Adrenal gland (tissue), 12 donors: ENCODE results near the gene MSANTD2. TPM values are rescaled to one million over a fixed set of nuclear protein-coding genes. Genes with fewer than 3 reads are reported as not detected.

Experiments
- DNase-seq, 7 donors: peaks; one replicate each; pipeline ENCODE4 v3.0.0-alpha.2; 2019 to 2020
- H3K27ac ChIP-seq, 5 donors: fragments of 200-600 bp; sonication (generic) in 4 of 5; 1 replicate in 3 of 5; 2 replicates in 2 of 5; pipeline versions ENCODE4 v1.5.1 to v1.8.0; 2016 to 2020; ENCODE audit warnings: mild to moderate bottlenecking in 1 of 5
- H3K27me3 ChIP-seq: fragments of 200-600 bp; 2 replicates; pipeline ENCODE4 v1.8.0; 2021
- H3K36me3 ChIP-seq, 2 donors: fragments of 200-600 bp; replicated peaks in 1 of 2; 1 replicate in 1 of 2; 2 replicates in 1 of 2; pipeline versions ENCODE4 v1.5.1 to v1.8.0; 2018 to 2022
- H3K4me1 ChIP-seq, 2 donors: fragments of 200-600 bp; replicated peaks in 1 of 2; 1 replicate in 1 of 2; 2 replicates in 1 of 2; pipeline versions ENCODE4 v1.5.1 to v1.8.0; 2018 to 2021
- H3K4me3 ChIP-seq, 4 donors: fragments of 200-600 bp; sonication (generic) in 3 of 4; one replicate each; pipeline ENCODE4 v1.5.1; 2016 to 2018
- H3K9me3 ChIP-seq, 3 donors: fragments of 200-600 bp; sonication (generic) in 1 of 3; replicated peaks in 1 of 3; 1 replicate in 2 of 3; 2 replicates in 1 of 3; pipeline versions ENCODE4 v1.5.1 to v1.8.0; 2016 to 2021
- CTCF ChIP-seq, 6 experiments: fragments of 450-650 bp in 4 of 6; fragments of 200-600 bp in 2 of 6; sonication (generic) in 1 of 6; IDR thresholded peaks; 1 replicate in 5 of 6; 2 replicates in 1 of 6; pipeline versions ENCODE4 v1.5.1 to v1.8.0; 2016 to 2021; ENCODE audit warnings: antibody characterized with exemption in 6 of 6, mild to moderate bottlenecking in 2 of 6, moderate library complexity in 1 of 6
- POLR2A ChIP-seq, 2 donors: fragments of 450-650 bp; IDR thresholded peaks; one replicate each; pipeline ENCODE4 v1.6.1; 2017; ENCODE audit warnings: antibody characterized with exemption in 2 of 2, mild to moderate bottlenecking in 2 of 2, moderate library complexity in 1 of 2
- WGBS, 4 donors: extraction: QIAGEN DNeasy Blood & Tissue Kit in 2 of 4; methylation state at CpG; one replicate each; pipeline versions ENCODE4 v1.1.5 to v1.1.7; 2013 to 2017; 5-methylcytosine and 5-hydroxymethylcytosine counted together
- intact Hi-C, 2 donors: fragments of 100-400 bp; cut with DNase I; formaldehyde crosslinking; loops; one replicate each; pipeline versions ENCODE4 v1.14.1 to v1.15.0; 2022 to 2023
- polyA plus RNA-seq, 3 donors: library from polyadenylated mRNA; stranded (reverse); fragments of 200-250 nt in 2 of 3; fragments of 350-450 nt in 1 of 3; fragmentation: Illumina TruSeq in 1 of 3; extraction: RNeasy Lipid Tissue Mini Kit (QIAGEN cat#74804) in 1 of 3; gene quantifications; one replicate each; pipeline ENCODE4 v1.2.3, GENCODE V29; 2013 to 2014
- total RNA-seq, 9 donors: library from RNA; depleted of rRNA in 4 of 9; stranded (reverse); fragments of >200 nt in 4 of 9; fragments of 120-200 nt in 1 of 9; fragmentation: NEBNext Ultra II Directional in 1 of 9; extraction: Animal tissue kit (Norgen Biotek cat#: 25700) in 1 of 9; gene quantifications; one replicate each; pipeline versions ENCODE4 v1.1.0 to v1.2.4, GENCODE V29; 2013 to 2023
- donor health status: healthy with polysubstance abuse.
- donor health status: Bipolar disorder and iron deficiency.
- donor health status: DM: yes; HTN: yes; CAD: no.
- donor health status: DM: no; HTN: no; CAD: no.
- donor health status: DM: no; HTN: no; CAD: no.
- donor health status: DM: yes; HTN: yes; CAD: no.

The MSANTD2 gene
- total and polyA plus RNA-seq, 12 donors = 4.4 to 16.8 (median 9.7) TPM

GRCh38 chr11:124823512-124824376 lies 23.5 kb upstream of the MSANTD2 start:
- Histone ChIP-seq H3K27me3 (peaks cover 9% of the 10 kb centered on the region), H3K4me1 (no peaks in the 10 kb centered on the region), H3K36me3 (no peaks in the 10 kb centered on the region), H3K27ac (no peak overlapping the region), H3K9me3 (no peaks in the 10 kb centered on the region), H3K4me3 (no peak overlapping the region)
- intact Hi-C loops = no loop called here
- no peak for TF ChIP-seq CTCF (IDR thresholded peaks at IDR 0.05)
- TF ChIP-seq POLR2A (IDR thresholded peaks at IDR 0.05) = no peak
- 61 to 72% (median 69%) methylated on average over 8 of the region's 8 CpGs for WGBS, 4 donors
- DNase-seq = no peak

GRCh38 chr11:124821995-124822730 lies 22.0 kb upstream of the MSANTD2 start:
- Histone ChIP-seq H3K27ac (no peak overlapping the region), H3K36me3 (no peaks in the 10 kb centered on the region), H3K4me1 (no peaks in the 10 kb centered on the region), H3K4me3 (no peak overlapping the region), H3K27me3 (peaks cover 10% of the 10 kb centered on the region), H3K9me3 (no peaks in the 10 kb centered on the region)
- 39 to 56% (median 45%) methylated on average over 6 of the region's 6 CpGs for WGBS, 4 donors
- TF ChIP-seq POLR2A (IDR thresholded peaks at IDR 0.05) = no peak
- TF ChIP-seq CTCF (IDR thresholded peaks at IDR 0.05) = no peak
- no peak for DNase-seq
- intact Hi-C loops = no loop called here

GRCh38 chr11:124817036-124817435 lies 16.8 kb upstream of the MSANTD2 start:
- WGBS, 4 donors = 88 to 93% (median 92%) methylated on average over 3 of the region's 3 CpGs
- no peak for DNase-seq
- H3K27ac ChIP-seq = no peak overlapping the region
- TF ChIP-seq CTCF (IDR thresholded peaks at IDR 0.05) (no peak), POLR2A (IDR thresholded peaks at IDR 0.05) (no peak)
- intact Hi-C loops = no loop called here
- no peaks in the 10 kb centered on the region for H3K36me3 ChIP-seq
- H3K4me1 ChIP-seq = no peaks in the 10 kb centered on the region
- H3K4me3 ChIP-seq = no peak overlapping the region
- H3K27me3 ChIP-seq = peaks cover 22% of the 10 kb centered on the region
- H3K9me3 ChIP-seq = no peaks in the 10 kb centered on the region

GRCh38 chr11:124814739-124815138 lies 14.5 kb upstream of the MSANTD2 start:
- Histone ChIP-seq H3K4me3 (no peak overlapping the region), H3K36me3 (no peaks in the 10 kb centered on the region), H3K9me3 (no peaks in the 10 kb centered on the region), H3K27me3 (peaks cover 17% of the 10 kb centered on the region), H3K4me1 (no peaks in the 10 kb centered on the region), H3K27ac (no peak overlapping the region)
- intact Hi-C loops = no loop called here
- DNase-seq = no peak
- 71 to 93% (median 82%) methylated on average over 1 of the region's 1 CpG for WGBS, 4 donors
- TF ChIP-seq POLR2A (IDR thresholded peaks at IDR 0.05) (no peak), CTCF (IDR thresholded peaks at IDR 0.05) (no peak)
